B cell (primary cell): ENCODE data around the gene LRRN4.

Experiments
- CTCF ChIP-seq: fragments of 200-600 bp; IDR thresholded peaks from one replicate; pipeline ENCODE4 v1.8.0; 2022; ENCODE audit warnings: antibody characterized with exemption, mild to moderate bottlenecking
- EZH2 ChIP-seq: IDR thresholded peaks from 2 replicates; pipeline ENCODE4 v1.6.1; 2012; ENCODE audit warnings: borderline replicate concordance, low read depth, mild to moderate bottlenecking, moderate library complexity, low read length; ENCODE audit not compliant: insufficient read depth, poor library complexity, severe bottlenecking

- TF ChIP-seq CTCF = no peak
- no peak for TF ChIP-seq EZH2
These were observed 27.4 kb upstream of the LRRN4 start for GRCh38 chr20:6081236-6081635.
